Transverse colon (tissue), 4 donors: ENCODE measurements around the gene FAM83D.

Experiments
- EP300 ChIP-seq: sonication (generic); formaldehyde crosslinking; IDR thresholded peaks from one replicate; pipeline ENCODE4 v1.6.1; 2017; ENCODE audit warnings: antibody characterized with exemption, low read depth
- POLR2A ChIP-seq: fragments of 450-650 bp; IDR thresholded peaks from one replicate; pipeline ENCODE4 v1.6.1; 2016; ENCODE audit warnings: antibody characterized with exemption, mild to moderate bottlenecking, moderate library complexity
- POLR2AphosphoS5 ChIP-seq, 3 donors: sonication (generic); formaldehyde crosslinking; IDR thresholded peaks; one replicate each; pipeline ENCODE4 v1.6.1; 2016; ENCODE audit warnings: antibody characterized with exemption in 3 of 3
- TF ChIP-seq, protein P1 (sequence below), 5 experiments: fragments of 200-600 bp in 3 of 5; fragments of 450-650 bp in 2 of 5; sonication (generic) in 3 of 5; IDR thresholded peaks; 1 replicate in 2 of 5; 2 replicates in 3 of 5; pipeline ENCODE4 v1.5.1; 2016 to 2017; ENCODE audit warnings: antibody characterized with exemption in 5 of 5, inconsistent platforms in 3 of 5, mild to moderate bottlenecking in 2 of 5, moderate library complexity in 1 of 5

GRCh38 chr20:38893565-38894090 lies 32.6 kb upstream of the FAM83D start:
- TF ChIP-seq POLR2A (no peak), POLR2AphosphoS5 (IDR thresholded peaks at IDR 0.05) (no peak), EP300 (no peak)
- TF ChIP-seq, protein P1, sequence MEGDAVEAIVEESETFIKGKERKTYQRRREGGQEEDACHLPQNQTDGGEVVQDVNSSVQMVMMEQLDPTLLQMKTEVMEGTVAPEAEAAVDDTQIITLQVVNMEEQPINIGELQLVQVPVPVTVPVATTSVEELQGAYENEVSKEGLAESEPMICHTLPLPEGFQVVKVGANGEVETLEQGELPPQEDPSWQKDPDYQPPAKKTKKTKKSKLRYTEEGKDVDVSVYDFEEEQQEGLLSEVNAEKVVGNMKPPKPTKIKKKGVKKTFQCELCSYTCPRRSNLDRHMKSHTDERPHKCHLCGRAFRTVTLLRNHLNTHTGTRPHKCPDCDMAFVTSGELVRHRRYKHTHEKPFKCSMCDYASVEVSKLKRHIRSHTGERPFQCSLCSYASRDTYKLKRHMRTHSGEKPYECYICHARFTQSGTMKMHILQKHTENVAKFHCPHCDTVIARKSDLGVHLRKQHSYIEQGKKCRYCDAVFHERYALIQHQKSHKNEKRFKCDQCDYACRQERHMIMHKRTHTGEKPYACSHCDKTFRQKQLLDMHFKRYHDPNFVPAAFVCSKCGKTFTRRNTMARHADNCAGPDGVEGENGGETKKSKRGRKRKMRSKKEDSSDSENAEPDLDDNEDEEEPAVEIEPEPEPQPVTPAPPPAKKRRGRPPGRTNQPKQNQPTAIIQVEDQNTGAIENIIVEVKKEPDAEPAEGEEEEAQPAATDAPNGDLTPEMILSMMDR (IDR thresholded peaks at IDR 0.05), result peak; percentile 68 to 95 (median 92)
